Activated CD4-positive, alpha-beta T cell treated with anti-CD3 and anti-CD28 coated beads, Interleukin-2, amount 10 ng/mL, durations not matched to agents 24 days and 14 days (primary cell): Measurements from ENCODE around the gene CCDC71L. TPM values are rescaled to one million over a fixed set of nuclear protein-coding genes. Genes with fewer than 3 reads are reported as not detected.

Source experiments
- DNase-seq: peaks from one replicate; pipeline ENCODE4 v3.0.0; 2022
- H3K27ac Mint-ChIP-seq: one replicate; pipeline ENCODE4 v1.8.0; 2022; ENCODE audit warnings: mild to moderate bottlenecking, mixed read lengths
- H3K27me3 Mint-ChIP-seq: one replicate; pipeline ENCODE4 v1.8.0; 2022; ENCODE audit warnings: mixed read lengths
- H3K36me3 Mint-ChIP-seq: one replicate; pipeline ENCODE4 v1.8.0; 2022; ENCODE audit warnings: low read depth, mild to moderate bottlenecking, mixed read lengths
- H3K4me1 Mint-ChIP-seq: one replicate; pipeline ENCODE4 v1.8.0; 2021; ENCODE audit warnings: mixed read lengths
- H3K4me3 Mint-ChIP-seq: one replicate; pipeline ENCODE4 v1.8.0; 2022; ENCODE audit warnings: mild to moderate bottlenecking, moderate library complexity, mixed read lengths
- H3K9me3 Mint-ChIP-seq: one replicate; pipeline ENCODE4 v1.8.0; 2021; ENCODE audit warnings: mixed read lengths
- intact Hi-C: fragments of 100-400 bp; cut with micrococcal nuclease; formaldehyde crosslinking; loops from one replicate; pipeline ENCODE4 v1.15.1; 2023
- total RNA-seq: library from RNA; stranded (reverse); gene quantifications from 2 replicates; pipeline ENCODE4 v1.2.3, GENCODE V29; 2022

The CCDC71L gene
- total RNA-seq, 1 donor from 2014 or later, result 21.3 TPM

GRCh38 chr7:106652092-106652491, 8.9 kb downstream of the CCDC71L start:
- Mint-ChIP-seq H3K36me3 (no peaks in the 10 kb centered on the region), H3K27ac (no peak overlapping the region)

DNA sequence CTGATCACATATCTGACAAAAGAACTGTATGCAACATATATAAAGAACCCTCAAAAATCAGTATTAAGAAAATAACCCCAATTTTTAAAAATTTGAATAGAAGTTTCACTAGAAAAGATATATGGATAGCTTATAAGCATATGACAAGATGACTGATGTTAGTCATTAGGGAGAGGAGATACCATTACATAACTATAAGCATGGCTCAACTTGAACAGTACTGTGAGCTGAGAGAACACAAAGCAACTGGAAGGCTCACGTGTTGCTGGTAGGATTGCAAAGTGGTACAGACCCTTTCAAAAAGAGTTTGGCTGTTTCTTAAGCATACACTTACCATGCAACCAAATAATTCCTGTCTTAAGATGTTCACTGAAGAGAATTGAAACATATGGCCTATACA, 14.7 kb downstream of the CCDC71L start:
- intact Hi-C loops, result no loop called here
- H3K36me3 Mint-ChIP-seq, result no peaks in the 10 kb centered on the region
- peaks cover 4% of the 10 kb centered on the region for H3K27me3 Mint-ChIP-seq
- no peak for DNase-seq
- no peak overlapping the region for H3K27ac Mint-ChIP-seq
- no peaks in the 10 kb centered on the region for H3K4me1 Mint-ChIP-seq
- H3K9me3 Mint-ChIP-seq, result peaks cover 3% of the 10 kb centered on the region
- no peak overlapping the region for H3K4me3 Mint-ChIP-seq

More at GRCh38 chr7:106652092-106652491, 8.9 kb downstream of the CCDC71L start:
- Mint-ChIP-seq H3K4me3 (no peak overlapping the region), H3K4me1 (peaks cover 1% of the 10 kb centered on the region), H3K27me3 (peaks cover 18% of the 10 kb centered on the region), H3K9me3 (peaks cover 3% of the 10 kb centered on the region)
- no peak for DNase-seq
- intact Hi-C loops, result no loop called here

GRCh38 chr7:106644999-106645398, 16.0 kb downstream of the CCDC71L start:
- peaks cover 4% of the 10 kb centered on the region for H3K27me3 Mint-ChIP-seq
- no peaks in the 10 kb centered on the region for H3K36me3 Mint-ChIP-seq
- intact Hi-C loops, result no loop called here
- H3K27ac Mint-ChIP-seq, result no peak overlapping the region
- no peaks in the 10 kb centered on the region for H3K4me1 Mint-ChIP-seq
- peaks cover 3% of the 10 kb centered on the region for H3K9me3 Mint-ChIP-seq
- no peak overlapping the region for H3K4me3 Mint-ChIP-seq
- no peak for DNase-seq

- H3K27ac Mint-ChIP-seq, result no peak overlapping the region
- no peak overlapping the region for H3K4me3 Mint-ChIP-seq
- no peak for DNase-seq
- peaks cover 8% of the 10 kb centered on the region for H3K27me3 Mint-ChIP-seq
- H3K36me3 Mint-ChIP-seq, result no peaks in the 10 kb centered on the region
- intact Hi-C loops, result no loop called here
- peaks cover 3% of the 10 kb centered on the region for H3K9me3 Mint-ChIP-seq
- H3K4me1 Mint-ChIP-seq, result no peaks in the 10 kb centered on the region
These were observed 17.6 kb downstream of the CCDC71L start for GRCh38 chr7:106643216-106644000.

- Mint-ChIP-seq H3K27ac (no peak overlapping the region), H3K36me3 (no peaks in the 10 kb centered on the region), H3K4me3 (no peak overlapping the region), H3K4me1 (no peaks in the 10 kb centered on the region), H3K9me3 (no peaks in the 10 kb centered on the region), H3K27me3 (peaks cover 3% of the 10 kb centered on the region)
- intact Hi-C loops, result no loop called here
- DNase-seq, result no peak
These were observed 19.5 kb downstream of the CCDC71L start for GRCh38 chr7:106641416-106641815.

GRCh38 chr7:106640368-106641141, 20.4 kb downstream of the CCDC71L start:
- intact Hi-C loops, result no loop called here
- H3K4me1 Mint-ChIP-seq, result no peaks in the 10 kb centered on the region
- H3K27me3 Mint-ChIP-seq, result peaks cover 4% of the 10 kb centered on the region
- no peak overlapping the region for H3K4me3 Mint-ChIP-seq
- no peaks in the 10 kb centered on the region for H3K36me3 Mint-ChIP-seq
- H3K9me3 Mint-ChIP-seq, result no peaks in the 10 kb centered on the region
- no peak overlapping the region for H3K27ac Mint-ChIP-seq
- DNase-seq, result no peak

DNA sequence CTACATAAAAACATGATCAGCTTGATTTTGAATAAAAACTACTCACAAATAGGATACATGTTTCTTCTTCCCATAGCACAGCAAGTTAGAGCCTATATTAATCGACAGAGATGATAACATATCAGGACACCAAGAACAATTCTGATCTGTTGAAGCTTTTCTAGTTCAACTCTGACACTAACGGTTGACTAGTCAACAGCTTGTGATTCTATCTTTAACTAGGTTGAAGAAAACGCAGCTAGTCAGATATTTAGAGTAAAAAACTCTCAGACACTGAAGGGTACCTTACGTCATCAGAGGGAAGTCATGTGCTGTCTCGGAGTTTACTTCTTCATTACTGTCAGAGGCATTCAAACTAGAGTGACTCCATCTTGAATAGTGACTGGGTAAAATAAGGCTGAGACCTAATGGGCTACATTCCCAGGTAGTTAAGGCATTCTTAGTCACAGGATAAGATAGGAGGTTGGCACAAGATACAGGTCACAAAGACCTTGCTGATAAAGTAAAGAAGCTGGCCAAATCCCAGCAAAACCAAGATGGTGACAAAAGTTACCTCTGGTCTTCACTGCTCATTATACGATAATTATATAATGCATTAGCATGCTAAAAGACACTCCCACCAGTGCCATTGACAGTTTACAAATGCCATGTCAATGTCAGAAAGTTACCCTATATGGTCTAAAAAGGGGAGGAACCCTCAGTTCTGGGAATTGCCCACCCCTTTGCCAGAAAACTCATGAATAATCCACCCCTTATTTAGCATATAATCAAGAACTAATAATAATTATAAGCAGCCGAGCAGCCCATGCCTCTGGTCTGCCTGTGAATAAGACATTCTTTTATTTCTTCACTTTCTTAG, 21.3 kb downstream of the CCDC71L start:
- no peaks in the 10 kb centered on the region for H3K9me3 Mint-ChIP-seq
- H3K27me3 Mint-ChIP-seq, result peaks cover 9% of the 10 kb centered on the region
- no peak overlapping the region for H3K4me3 Mint-ChIP-seq
- DNase-seq, result no peak
- no peak overlapping the region for H3K27ac Mint-ChIP-seq
- no peaks in the 10 kb centered on the region for H3K4me1 Mint-ChIP-seq
- intact Hi-C loops, result no loop called here
- H3K36me3 Mint-ChIP-seq, result no peaks in the 10 kb centered on the region

GRCh38 chr7:106635411-106635810, 25.5 kb downstream of the CCDC71L start:
- Mint-ChIP-seq H3K27ac (no peak overlapping the region), H3K4me1 (no peaks in the 10 kb centered on the region), H3K27me3 (peaks cover 11% of the 10 kb centered on the region), H3K9me3 (no peaks in the 10 kb centered on the region), H3K4me3 (no peak overlapping the region), H3K36me3 (no peaks in the 10 kb centered on the region)
- intact Hi-C loops, result no loop called here
- DNase-seq, result no peak

GRCh38 chr7:106634958-106635357, 26.0 kb downstream of the CCDC71L start:
- H3K9me3 Mint-ChIP-seq, result no peaks in the 10 kb centered on the region
- no peak for DNase-seq
- no peak overlapping the region for H3K4me3 Mint-ChIP-seq
- H3K4me1 Mint-ChIP-seq, result no peaks in the 10 kb centered on the region
- intact Hi-C loops, result no loop called here
- no peaks in the 10 kb centered on the region for H3K36me3 Mint-ChIP-seq
- H3K27ac Mint-ChIP-seq, result no peak overlapping the region
- H3K27me3 Mint-ChIP-seq, result peaks cover 11% of the 10 kb centered on the region

GRCh38 chr7:106630648-106631047, 30.3 kb downstream of the CCDC71L start:
- H3K4me3 Mint-ChIP-seq, result no peak overlapping the region
- intact Hi-C loops, result no loop called here
- no peaks in the 10 kb centered on the region for H3K9me3 Mint-ChIP-seq
- no peak overlapping the region for H3K27ac Mint-ChIP-seq
- peaks cover 7% of the 10 kb centered on the region for H3K27me3 Mint-ChIP-seq
- no peaks in the 10 kb centered on the region for H3K36me3 Mint-ChIP-seq
- H3K4me1 Mint-ChIP-seq, result peaks cover 3% of the 10 kb centered on the region
- DNase-seq, result no peak

GRCh38 chr7:106629516-106629915, 31.4 kb downstream of the CCDC71L start:
- Mint-ChIP-seq H3K4me3 (no peak overlapping the region), H3K36me3 (no peaks in the 10 kb centered on the region), H3K27ac (no peak overlapping the region), H3K4me1 (peaks cover 5% of the 10 kb centered on the region), H3K9me3 (no peaks in the 10 kb centered on the region), H3K27me3 (peaks cover 2% of the 10 kb centered on the region)
- intact Hi-C loops, result no loop called here
- DNase-seq, result no peak

DNA sequence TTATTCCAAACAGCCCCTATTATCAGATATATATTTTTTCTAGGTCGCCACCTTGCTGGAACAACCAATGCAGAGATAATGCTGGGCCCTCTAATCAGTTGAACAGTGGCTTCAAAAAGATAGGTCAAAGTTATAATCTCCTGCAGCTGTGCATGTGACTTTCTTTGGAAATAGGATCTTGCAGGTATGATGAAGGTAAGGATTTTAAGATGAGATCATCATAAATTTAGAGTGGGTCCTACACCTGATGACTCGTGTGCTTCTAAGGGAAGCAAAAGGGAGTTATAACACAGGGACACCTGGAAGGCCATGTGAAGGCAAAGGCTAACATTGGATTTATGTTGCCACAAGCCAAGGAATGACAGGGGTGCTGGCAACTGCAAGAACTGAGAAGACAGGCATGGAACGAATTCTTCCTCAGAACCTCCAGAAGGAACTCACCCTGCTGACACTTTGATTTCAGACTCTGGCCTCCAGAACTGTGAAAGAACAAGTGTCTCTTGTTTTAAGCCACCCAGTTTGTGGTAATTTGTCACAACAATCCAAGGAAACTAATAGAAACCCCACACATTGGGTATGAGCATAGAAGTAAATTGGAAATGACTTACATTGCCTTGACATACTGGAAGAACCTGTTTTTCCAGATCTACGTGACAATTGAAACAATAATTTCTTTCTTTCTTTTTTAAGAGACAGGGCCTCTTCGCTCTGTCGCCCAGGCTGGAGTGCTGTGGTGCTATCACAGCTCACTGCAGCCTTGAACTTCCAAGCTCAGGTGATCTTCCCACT, 34.4 kb downstream of the CCDC71L start:
- H3K9me3 Mint-ChIP-seq, result peaks cover 4% of the 10 kb centered on the region
- H3K27me3 Mint-ChIP-seq, result peaks cover 1% of the 10 kb centered on the region
- no peak overlapping the region for H3K27ac Mint-ChIP-seq
- intact Hi-C loops, result no loop called here
- H3K4me1 Mint-ChIP-seq, result peaks cover 5% of the 10 kb centered on the region
- H3K36me3 Mint-ChIP-seq, result no peaks in the 10 kb centered on the region
- no peak overlapping the region for H3K4me3 Mint-ChIP-seq
- no peak for DNase-seq

DNA sequence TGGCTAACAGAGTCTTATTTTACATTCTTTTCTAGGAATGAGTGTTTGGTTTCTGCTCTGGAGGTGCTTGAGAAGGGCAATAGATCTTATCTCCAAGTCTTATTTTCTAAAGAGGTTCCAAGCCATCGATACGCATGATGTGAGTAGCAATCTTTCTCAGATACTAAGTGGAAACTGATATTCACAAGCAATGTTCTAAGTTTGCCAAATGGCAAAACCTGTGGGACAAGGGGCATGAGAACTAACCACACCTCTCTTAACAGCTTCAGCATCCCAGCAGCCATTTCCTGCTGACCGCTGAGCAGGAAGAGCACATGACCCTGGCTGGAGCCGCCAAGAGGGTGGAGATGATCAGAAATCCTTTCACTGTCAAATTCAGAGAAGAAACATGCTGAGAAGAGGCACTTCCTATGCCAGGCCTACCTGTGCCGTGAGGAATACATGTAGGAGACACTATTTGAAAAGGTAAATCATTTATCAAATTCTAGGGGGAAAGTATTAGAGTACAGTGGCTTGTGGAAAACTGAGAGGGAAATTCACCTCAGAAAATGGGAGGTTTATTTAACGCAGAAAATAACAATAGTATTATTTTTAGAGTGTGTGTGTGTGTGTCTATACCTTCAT, 35.2 kb downstream of the CCDC71L start:
- Mint-ChIP-seq H3K36me3 (no peaks in the 10 kb centered on the region), H3K4me3 (no peak overlapping the region), H3K27ac (no peak overlapping the region), H3K27me3 (peaks cover 1% of the 10 kb centered on the region), H3K9me3 (peaks cover 4% of the 10 kb centered on the region), H3K4me1 (peaks cover 5% of the 10 kb centered on the region)
- intact Hi-C loops, result no loop called here
- no peak for DNase-seq
